GM21786 (cell line): ENCODE results near the gene ATP1B4.

Experiments used
- ATAC-seq: cut with Tn5 transposase; IDR thresholded peaks from one replicate; pipeline ENCODE4 v1.9.1; 2021; ENCODE audit not compliant: unreplicated experiment

The ATP1B4 gene

DNA sequence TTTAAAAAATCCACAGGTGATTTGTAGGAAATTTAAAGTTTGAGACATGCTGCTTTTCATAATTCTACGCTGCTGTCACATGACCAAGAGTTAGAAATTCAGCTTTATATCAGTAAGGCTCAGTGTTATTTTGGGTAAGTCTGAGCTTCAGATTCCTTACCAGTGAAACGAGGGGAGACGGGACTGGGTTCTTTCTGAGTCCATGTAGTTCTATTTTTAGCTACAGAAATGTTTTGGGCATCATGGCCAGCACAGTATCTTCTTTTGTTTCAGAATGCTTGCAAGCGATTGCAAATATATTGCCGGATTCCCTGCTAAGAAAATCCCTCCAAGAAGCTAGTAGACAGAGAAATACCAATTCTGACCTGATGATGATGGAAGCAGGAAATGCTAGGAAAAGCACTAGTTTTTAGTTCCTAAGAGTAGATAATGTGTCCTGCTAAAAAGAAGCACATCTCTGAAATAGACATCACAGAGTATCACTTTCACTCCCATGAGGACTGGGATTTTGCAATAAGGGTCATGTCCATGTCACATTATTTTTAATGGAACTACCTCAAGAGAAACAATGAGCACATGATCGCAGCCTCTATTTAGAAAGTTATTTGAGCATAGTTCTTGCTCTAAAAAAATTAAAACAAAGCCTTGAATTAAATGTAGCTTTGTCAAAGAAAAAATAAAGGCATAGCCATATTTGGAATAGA is 10.9 kb downstream of the ATP1B4 start:
- no peak for ATAC-seq

GRCh38 chrX:120377179-120377578 is 15.3 kb downstream of the ATP1B4 start:
- ATAC-seq = no peak

GRCh38 chrX:120377715-120378114 is 15.8 kb downstream of the ATP1B4 start:
- no peak for ATAC-seq

DNA sequence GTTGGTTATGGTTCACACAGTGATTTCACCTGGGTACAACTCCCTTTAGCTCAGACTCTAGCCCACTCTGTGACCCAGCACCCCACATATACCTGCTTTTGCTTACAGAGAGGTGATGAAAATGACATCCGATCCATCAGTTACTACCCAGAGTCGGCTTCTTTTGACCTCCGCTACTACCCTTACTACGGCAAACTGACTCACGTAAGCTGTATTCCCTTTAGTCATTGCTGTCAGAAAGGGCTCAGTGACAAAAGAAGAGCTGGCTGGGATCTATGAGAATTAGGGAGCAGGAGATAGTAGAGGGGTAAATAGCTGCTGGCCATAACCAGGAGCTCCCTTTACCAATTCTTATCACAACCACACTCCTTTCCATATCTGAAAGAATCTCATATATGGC is 16.7 kb downstream of the ATP1B4 start:
- no peak for ATAC-seq

- ATAC-seq = no peak
These were observed 18.2 kb downstream of the ATP1B4 start for GRCh38 chrX:120379937-120380681.

GRCh38 chrX:120380699-120381098 is 18.8 kb downstream of the ATP1B4 start:
- ATAC-seq = peak; percentile 60

DNA sequence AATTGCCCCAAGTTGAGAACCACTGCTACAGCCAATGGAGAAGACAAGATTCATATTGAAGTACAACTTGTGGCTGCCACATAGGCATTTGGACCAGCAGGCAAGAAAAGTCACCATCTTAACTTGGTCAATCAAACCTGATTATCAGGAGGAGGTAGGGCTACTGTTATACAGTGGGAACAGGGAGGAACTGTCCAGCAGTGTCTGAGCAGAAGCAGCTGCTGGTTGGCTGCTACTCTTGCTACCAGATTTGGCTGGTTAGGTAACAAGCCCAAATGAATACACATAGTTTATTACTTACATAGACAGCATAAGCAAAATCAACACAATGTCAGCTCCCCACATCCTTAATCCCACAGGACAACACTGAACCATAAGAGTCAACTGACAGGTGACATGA is 39.4 kb downstream of the ATP1B4 start:
- no peak for ATAC-seq

DNA sequence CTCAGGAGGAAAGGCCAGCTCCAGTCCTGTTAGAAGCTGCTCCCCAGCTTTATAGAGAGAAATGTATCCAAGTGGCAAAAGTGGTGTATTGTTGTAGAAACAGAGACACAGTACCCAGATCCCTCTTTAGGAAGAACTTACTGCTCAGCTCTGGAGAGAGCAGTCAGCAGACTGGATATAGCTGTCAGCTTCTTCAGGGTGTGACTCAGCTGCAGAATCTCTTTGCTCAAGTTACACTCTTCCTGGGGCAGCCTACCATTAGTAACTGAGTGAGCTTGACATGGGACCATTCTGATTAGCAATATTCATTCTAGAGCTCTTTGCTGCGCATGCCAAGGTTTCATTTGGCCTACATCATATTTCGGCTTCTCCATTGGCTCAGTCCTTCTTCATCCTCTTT is 40.5 kb downstream of the ATP1B4 start:
- no peak for ATAC-seq

DNA sequence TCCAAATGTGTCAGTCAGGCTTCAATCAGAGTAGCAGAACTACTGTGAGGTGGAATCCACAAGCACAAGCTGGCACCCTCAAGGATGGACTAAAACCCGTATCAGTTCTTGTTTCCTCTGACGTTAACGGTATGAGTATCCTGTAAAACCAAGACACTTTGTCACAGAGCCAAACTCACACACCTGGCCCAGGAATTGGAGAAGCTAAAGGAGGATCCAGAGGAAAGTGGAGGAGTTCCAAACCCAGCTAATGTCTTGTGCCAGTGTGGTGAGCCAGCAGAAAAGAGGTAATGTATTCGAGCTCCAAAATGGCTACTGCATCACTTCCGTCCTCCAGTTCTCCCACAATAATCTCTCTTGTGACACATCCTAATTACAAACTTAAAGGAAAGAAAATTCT is 44.7 kb downstream of the ATP1B4 start:
- ATAC-seq = no peak

- ATAC-seq = no peak
These were observed 46.3 kb downstream of the ATP1B4 start for GRCh38 chrX:120408168-120408567.

DNA sequence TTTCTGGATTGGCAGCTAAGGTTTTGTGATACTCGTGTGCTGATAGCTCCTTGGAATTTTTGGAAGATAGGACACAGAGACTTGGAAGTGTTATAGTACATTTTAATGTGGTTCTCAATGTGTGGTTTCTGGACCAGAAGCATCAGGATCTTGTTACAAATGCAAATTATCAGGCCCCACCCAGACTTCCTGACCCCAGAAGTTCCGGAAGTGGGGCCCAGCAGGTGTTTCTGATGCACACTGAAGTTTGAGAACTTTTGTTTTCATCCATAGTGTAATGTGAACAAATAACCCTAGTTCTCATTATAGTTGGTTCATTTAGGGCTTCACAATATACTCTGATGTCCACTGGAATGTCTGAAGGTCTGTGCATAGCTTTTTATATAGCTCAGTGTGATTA is 57.6 kb downstream of the ATP1B4 start:
- ATAC-seq = peak; percentile 70

GRCh38 chrX:120426599-120426998 is 64.7 kb downstream of the ATP1B4 start:
- no peak for ATAC-seq

DNA sequence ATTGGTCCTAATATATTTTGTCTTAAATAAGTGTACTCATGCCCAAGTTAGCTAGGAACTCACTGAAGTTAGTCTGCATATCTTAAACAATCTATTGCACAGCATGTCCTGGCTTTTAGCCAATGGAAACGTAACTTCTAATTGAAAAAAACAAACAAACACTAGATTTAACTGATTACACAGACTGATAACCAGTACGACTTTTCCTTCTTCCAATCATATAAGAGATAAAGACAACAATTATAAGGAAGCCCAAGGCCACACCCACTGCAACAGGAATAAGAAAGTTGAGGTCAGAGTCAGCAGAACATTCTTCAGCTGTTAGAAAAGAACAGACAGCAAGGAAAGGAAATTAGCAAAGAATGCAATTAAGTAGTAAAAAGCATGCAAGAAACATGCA is 66.4 kb downstream of the ATP1B4 start:
- ATAC-seq = no peak

- no peak for ATAC-seq
These were observed 68.1 kb downstream of the ATP1B4 start for GRCh38 chrX:120429776-120430540.
